Measurements from ENCODE around the gene TECR.
"Not testable (repeated sequence)": the region's sequence is repeated elsewhere in the genome, so short reads cannot be mapped to it uniquely, and the experiment has no call there.

Gene TECR

GRCh38 chr19:14536926-14537692, 7.7 kb downstream of the TECR start:
- DNase-seq (ENCODE audit: low spot score), result peak; percentile 79

GRCh38 chr19:14540741-14541525, 11.5 kb downstream of the TECR start:
- DNase-seq (ENCODE audit: low spot score), result peak; percentile 79

- DNase-seq (ENCODE audit: low spot score), result not testable (repeated sequence)
These were observed 12.6 kb downstream of the TECR start for GRCh38 chr19:14541979-14542378.

- DNase-seq (ENCODE audit: low spot score), result no peak
These were observed 13.4 kb downstream of the TECR start for GRCh38 chr19:14542711-14543328.

GRCh38 chr19:14544047-14544446, 14.7 kb downstream of the TECR start:
- DNase-seq (ENCODE audit: low spot score), result no peak

- DNase-seq (ENCODE audit: low spot score), result peak; percentile 84
These were observed 15.8 kb downstream of the TECR start for GRCh38 chr19:14544977-14545715.

- no peak for DNase-seq (ENCODE audit: low spot score)
These were observed 16.3 kb downstream of the TECR start for GRCh38 chr19:14545716-14546082.

- DNase-seq (ENCODE audit: low spot score), result peak; percentile 68
These were observed 20.9 kb downstream of the TECR start for GRCh38 chr19:14550201-14550754.

- peak; percentile 71 for DNase-seq (ENCODE audit: low spot score)
These were observed 22.0 kb downstream of the TECR start for GRCh38 chr19:14551134-14552005.

- not testable (repeated sequence) for DNase-seq (ENCODE audit: low spot score)
These were observed 22.6 kb downstream of the TECR start for GRCh38 chr19:14552006-14552360.

GRCh38 chr19:14553042-14553938, 23.9 kb downstream of the TECR start:
- peak; percentile 88 for DNase-seq (ENCODE audit: low spot score)

- DNase-seq (ENCODE audit: low spot score), result no peak
These were observed 24.5 kb downstream of the TECR start for GRCh38 chr19:14553939-14554243.

GRCh38 chr19:14554382-14554812, 25.0 kb downstream of the TECR start:
- peak; percentile 95 for DNase-seq (ENCODE audit: low spot score)

- DNase-seq (ENCODE audit: low spot score), result no peak
These were observed 26.7 kb downstream of the TECR start for GRCh38 chr19:14555918-14556661.

GRCh38 chr19:14556662-14557188, 27.3 kb downstream of the TECR start:
- peak; percentile 86 for DNase-seq (ENCODE audit: low spot score)

- DNase-seq (ENCODE audit: low spot score), result no peak
These were observed 29.1 kb downstream of the TECR start for GRCh38 chr19:14558370-14559066.

- DNase-seq (ENCODE audit: low spot score), result peak; percentile 55
These were observed 30.8 kb downstream of the TECR start for GRCh38 chr19:14559916-14560775.

GRCh38 chr19:14560776-14561108, 31.3 kb downstream of the TECR start:
- DNase-seq (ENCODE audit: low spot score), result no peak
